Globus pallidus (tissue), 1 donor: ENCODE results near the gene PINK1.
"Not testable (repeated sequence)": the region's sequence is repeated elsewhere in the genome, so short reads cannot be mapped to it uniquely, and the experiment has no call there.

Source experiments
- DNase-seq: peaks from one replicate; pipeline ENCODE4 v3.0.0-alpha.2; 2015; ENCODE audit warnings: low spot score

PINK1 gene

GRCh38 chr1:20648438-20648837 is 15.2 kb downstream of the PINK1 start:
- no peak for DNase-seq

- no peak for DNase-seq
These were observed 15.7 kb downstream of the PINK1 start for GRCh38 chr1:20648946-20649345.

DNA sequence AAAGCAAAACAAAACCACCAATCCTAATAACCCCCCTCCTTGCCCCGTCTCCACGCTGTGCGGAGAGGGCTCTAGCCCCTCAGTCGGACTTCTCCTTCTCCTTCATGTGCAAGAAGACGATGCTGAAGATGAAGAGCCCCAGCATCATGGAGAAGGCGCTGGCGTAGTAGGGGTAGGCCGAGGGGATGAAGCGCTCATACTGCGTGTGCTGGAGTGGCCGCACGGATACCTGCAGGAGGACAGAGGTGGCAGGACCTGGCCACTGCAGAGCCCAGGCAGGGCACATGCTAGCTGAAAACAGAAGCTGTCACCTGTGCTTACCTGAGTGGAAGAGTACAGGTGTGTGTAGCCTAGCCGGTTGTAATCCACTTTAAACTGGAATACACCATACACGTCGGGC is 19.0 kb downstream of the PINK1 start:
- no peak for DNase-seq

- no peak for DNase-seq
These were observed 20.9 kb downstream of the PINK1 start for GRCh38 chr1:20654104-20654690.

DNA sequence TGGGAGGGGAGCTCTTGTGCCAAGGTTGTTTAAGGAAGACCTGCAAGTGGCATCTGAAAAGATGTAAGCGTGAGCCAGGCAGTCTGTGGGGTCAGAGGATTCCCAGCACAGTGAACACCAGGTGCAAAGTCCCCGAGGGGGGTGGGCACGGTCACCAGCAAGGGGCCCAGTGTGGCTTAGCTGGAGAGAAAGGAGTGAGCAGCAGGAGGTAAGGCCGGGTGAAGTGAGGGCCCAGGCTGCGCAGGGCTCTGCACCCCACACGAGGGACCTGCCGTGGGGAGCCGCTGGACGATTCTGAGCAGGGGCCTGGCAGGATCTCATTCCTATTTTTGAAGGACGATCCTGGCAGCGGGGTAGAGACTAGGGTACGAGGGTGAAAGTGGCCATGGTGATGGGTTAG is 23.8 kb downstream of the PINK1 start:
- DNase-seq: no peak

DNA sequence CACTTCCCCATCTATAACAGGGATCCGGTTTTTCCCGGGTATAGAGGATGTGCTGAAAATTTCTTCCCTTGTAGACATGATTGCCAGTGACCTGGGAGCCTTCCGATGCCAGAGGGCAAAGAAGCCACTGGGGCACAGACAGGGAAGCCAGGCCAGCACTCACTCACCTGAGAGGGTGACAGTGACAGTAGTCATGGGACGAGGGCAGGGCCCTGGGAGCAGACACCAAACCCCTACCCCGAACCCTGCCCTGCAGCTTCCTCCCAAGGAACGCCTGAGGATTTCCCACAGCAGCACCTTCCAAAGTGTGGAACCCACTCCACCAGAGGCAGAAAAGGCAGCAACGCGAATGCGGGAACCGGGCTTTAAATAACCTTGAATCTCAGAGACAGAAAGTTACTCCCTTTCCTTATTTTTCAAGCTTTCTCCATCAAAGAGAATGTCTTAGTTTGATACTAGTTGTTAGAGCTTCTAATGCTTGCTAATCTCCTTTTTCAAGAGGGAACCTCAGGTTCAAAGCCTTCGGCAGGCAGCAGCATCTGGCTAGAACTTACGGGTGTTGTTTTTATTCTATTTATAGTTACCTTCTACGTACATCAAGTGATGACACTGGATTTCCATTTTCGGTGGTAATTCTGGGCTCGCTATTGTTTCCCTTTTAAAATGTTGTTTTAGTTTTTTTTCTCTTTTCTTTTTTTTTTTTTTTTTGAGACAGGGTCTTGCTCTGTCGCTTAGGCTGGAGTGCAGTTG is 25.1 kb downstream of the PINK1 start:
- no peak for DNase-seq

DNA sequence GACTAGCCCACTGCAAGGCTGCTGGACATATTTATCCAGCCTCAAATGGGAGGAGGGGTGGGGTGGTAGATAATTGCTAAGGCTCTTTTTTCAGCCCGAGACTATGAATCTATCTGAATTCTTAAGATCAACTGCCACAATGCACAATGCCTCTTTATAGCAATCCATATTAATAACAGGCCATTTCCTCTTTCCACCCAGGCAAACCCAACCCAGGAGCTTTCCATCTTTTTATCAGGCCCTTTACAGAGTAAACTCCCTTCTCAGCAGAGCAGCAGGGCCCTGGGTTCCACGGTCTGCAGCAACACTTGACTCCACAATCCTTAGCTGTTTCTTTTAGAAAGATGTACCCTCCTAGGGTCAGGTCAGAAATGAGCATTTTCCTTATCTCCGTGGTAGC is 27.1 kb downstream of the PINK1 start:
- DNase-seq: no peak

GRCh38 chr1:20660847-20661206 is 27.6 kb downstream of the PINK1 start:
- no peak for DNase-seq

DNA sequence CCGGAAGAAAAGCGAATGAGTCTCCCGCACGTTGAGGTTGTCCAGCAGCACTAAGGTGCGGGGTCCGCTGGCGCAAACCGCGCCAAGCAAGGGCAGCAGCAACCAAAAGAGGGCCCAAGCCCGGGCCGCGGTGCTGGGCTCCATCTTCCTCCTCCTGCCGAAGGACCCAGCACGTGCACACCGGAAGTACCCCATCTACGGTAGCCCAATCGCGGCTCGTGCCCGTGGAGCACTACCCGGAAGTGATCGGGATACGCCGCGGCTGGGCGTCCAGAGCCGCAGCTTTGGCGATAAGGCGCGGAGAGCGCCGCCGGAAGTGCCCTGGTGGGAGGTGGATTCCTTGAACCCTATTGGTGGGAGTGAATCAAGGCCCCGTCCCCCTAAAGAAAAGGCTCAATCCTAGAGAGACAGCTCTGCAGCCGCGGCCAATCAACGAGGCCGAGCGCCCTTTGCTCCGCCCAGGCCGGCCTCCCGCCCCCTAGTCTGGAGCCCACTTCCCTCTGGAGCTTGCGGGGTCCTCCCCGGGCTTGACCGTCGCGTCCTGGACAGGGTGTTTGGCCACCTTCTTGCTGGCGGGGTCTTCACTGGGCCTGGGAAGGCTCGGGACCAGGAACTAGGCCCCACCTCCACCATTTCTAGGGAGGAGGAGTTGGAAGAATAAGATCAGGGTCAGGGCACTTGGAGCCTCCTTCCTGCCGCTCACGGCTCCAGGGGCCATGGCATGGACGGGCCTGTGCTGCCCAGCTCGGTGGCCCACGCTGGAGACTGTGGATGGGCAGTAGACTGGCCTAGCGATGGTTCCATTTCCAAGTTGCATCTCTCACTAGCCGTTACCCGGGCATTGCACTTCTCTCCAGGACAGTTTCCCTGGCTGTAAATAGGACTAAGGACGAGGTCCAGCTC is 28.2 kb downstream of the PINK1 start, which contains the start of gene DDOST:
Gene DDOST, minus strand, starts transcription at position 163 of the 903 bp plus-strand sequence. Its CDS starts 19 bp downstream, at position 144.
- DNase-seq: peak; percentile 98

- DNase-seq: no peak
These were observed 28.8 kb downstream of the PINK1 start for GRCh38 chr1:20662110-20662475.

GRCh38 chr1:20663365-20663764 is 30.1 kb downstream of the PINK1 start:
- DNase-seq: no peak

DNA sequence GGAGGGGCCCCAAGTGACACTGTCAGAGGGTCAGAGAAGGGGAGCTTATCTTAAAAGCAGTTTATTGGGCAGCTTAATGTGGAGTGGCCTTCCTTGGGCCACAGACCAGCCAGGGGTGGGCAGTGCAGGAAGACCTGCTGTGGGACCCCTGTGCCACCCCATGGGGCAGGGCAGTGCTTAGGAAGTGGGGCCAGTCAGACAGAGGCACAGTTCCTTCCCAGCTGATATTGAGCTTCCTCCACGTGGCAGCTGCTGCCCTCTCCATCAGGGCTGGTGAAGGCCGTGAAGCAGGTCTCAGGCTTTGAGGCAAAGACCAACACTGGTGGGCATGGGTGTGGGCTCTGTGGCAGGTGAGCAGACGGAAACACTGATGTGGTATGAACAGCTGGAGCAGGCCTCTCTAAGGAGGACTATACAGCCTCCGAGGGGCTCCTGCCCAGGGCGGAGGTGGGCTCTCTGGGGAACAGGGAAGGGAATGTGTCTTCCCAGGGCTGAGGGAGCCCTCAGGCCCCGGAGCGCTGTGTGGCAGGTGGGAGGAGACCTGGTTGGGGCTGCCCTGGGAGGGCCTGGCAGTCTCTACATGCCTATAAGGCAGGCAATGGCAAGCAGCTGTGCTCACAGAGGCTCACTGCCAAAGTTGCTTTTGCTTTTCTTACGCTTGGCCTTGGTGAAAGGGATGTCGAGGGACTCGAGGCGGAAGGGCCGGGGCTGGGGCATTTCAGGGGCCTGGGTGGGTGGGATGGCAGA is 30.9 kb downstream of the PINK1 start:
- no peak for DNase-seq

GRCh38 chr1:20665726-20666125 is 32.5 kb downstream of the PINK1 start:
- DNase-seq: no peak

GRCh38 chr1:20666146-20666545 is 32.9 kb downstream of the PINK1 start:
- DNase-seq: no peak

GRCh38 chr1:20666804-20667203 is 33.5 kb downstream of the PINK1 start:
- DNase-seq: no peak

GRCh38 chr1:20668581-20668980 is 35.3 kb downstream of the PINK1 start:
- DNase-seq: no peak

DNA sequence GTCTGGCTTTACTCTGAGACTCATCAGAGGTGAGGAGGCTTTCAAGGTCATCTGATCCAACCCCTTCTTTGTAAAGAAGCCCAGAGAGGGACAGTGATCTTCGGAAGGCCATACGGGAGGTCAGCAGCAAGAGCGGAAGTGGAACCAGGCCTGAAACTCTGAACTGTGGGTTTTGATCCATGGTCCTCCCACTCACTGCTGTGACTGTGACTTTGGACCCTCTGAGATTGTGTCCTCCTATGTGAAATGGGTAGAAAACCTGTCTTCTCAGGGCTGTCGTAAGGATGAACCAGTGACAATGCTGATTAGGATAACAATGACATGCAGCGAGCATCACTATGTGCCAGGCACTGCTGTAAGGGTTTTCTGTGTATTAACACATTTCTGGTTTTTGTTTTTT is 37.7 kb downstream of the PINK1 start:
- no peak for DNase-seq

DNA sequence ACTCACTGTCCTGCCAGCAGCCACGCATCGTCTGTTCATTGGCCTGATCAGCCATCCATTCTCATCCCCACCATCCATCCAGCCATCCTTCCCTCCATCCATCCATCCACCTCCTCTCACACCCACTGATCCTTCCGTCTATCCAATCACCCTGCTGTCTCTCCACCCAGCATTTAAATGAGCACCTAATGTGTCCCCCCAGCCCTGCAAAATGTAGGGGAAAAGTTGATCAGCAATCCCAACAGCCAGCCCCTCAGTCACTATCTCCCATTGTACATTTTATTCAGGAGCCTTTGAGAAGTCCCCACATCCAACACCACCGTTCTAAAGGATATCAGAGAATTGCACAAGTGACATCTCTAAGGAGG is 39.0 kb downstream of the PINK1 start:
- no peak for DNase-seq

DNA sequence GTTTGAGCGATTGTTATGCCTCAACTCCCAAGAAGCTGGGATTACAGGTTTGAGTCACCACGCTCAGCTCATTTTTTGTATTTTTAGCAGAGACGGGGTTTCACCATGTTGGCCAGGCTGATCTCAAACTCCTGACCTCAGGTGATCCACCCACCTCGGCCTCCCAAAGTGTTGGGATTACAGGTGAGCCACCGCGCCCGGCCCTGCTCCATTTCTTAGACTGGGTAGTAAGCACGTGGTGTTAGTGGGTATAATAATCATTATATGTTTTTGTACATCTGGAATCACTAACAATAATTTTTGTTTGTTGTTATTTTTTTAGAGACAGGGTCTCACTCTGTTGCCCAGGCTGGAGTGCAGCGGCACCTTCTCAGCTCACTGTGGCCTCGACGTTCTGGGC is 40.4 kb downstream of the PINK1 start:
- DNase-seq: not testable (repeated sequence)

- peak; percentile 43 for DNase-seq
These were observed 45.3 kb downstream of the PINK1 start for GRCh38 chr1:20678599-20678998.

DNA sequence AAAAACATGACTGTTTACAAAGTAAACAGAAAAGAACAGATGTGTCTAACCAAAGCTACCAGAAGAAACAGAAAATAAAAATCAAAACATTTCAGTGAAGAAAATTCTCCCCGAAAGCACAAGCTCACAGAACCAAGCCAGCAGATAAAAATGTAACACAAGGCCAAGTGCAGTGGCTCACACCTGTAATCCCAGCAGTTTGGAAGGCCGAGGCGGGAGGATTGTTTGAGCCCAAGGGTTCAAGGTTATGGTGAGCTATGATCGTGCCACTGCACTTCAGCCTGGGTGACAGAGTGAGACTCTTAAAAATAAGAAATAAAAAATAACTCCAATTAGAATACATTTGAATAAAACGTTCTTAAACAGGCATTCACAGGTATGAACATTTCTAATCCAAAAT is 47.0 kb downstream of the PINK1 start:
- DNase-seq: no peak

DNA sequence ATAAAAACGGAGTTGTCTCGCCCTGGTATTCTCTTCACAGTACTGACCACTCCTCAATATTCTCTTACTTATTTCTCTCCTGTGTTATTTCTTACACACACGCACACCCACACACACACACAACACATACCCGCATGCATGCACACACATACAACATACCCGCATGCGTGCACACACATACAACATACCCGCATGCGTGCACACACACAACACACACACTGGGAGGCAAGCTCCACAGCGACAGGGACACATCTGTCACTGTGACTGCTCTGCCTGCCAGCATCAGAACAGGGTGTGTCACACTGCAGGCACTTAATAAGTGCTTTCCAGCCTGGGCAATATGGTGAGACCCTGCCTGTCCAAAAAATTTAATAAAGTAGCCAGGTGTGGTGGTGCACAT is 48.7 kb downstream of the PINK1 start:
- DNase-seq: no peak
